Fibroblast of lung (primary cell): ENCODE data around the gene SLC25A42. TPM values are rescaled to one million over a fixed set of nuclear protein-coding genes. Genes with fewer than 3 reads are reported as not detected.
A peak's percentile ranks its signal among the peaks of the same experiment; 100 is the strongest.

Source experiments
- DNase-seq, 2 donors: peaks; one replicate each; pipeline versions ENCODE4 v3.0.0 to v3.0.0-alpha.2; 2010; ENCODE audit warnings: low read depth in 2 of 2
- H2AFZ ChIP-seq: 2 replicates; pipeline ENCODE4 v1.5.1; 2012; ENCODE audit warnings: low read length, control low read depth, inconsistent platforms
- H3K27ac ChIP-seq: 2 replicates; pipeline ENCODE4 v1.5.1; 2011; ENCODE audit warnings: low read length, control low read depth; ENCODE audit not compliant: insufficient read depth
- H3K27me3 ChIP-seq: 2 replicates; pipeline ENCODE4 v1.5.1; 2011; ENCODE audit warnings: mild to moderate bottlenecking, low read length; ENCODE audit not compliant: control insufficient read depth, insufficient read depth
- H3K36me3 ChIP-seq: 2 replicates; pipeline ENCODE4 v1.5.1; 2011; ENCODE audit warnings: low read length; ENCODE audit not compliant: control insufficient read depth, insufficient read depth
- H3K4me1 ChIP-seq: 2 replicates; pipeline ENCODE4 v1.5.1; 2011; ENCODE audit warnings: low read length; ENCODE audit not compliant: control insufficient read depth, insufficient read depth; ENCODE audit errors: extremely low read depth
- H3K4me2 ChIP-seq: 2 replicates; pipeline ENCODE4 v1.5.1; 2011; ENCODE audit warnings: low read length, control low read depth; ENCODE audit not compliant: insufficient read depth; ENCODE audit errors: extremely low read depth
- H3K4me3 ChIP-seq, 4 experiments: fragments of 200-600 bp in 1 of 4; sonication (generic) in 1 of 4; replicated peaks in 1 of 4; 2 replicates each; pipeline ENCODE4 v1.5.1; 2011 to 2016; ENCODE audit warnings: low read length in 4 of 4, low read depth in 3 of 4, mild to moderate bottlenecking in 3 of 4, control low read depth in 2 of 4, inconsistent platforms in 1 of 4, mixed read lengths in 1 of 4; ENCODE audit not compliant: insufficient read depth in 1 of 4; ENCODE audit errors: control extremely low read depth in 1 of 4
- H3K79me2 ChIP-seq: 2 replicates; pipeline ENCODE4 v1.5.1; 2012; ENCODE audit warnings: mild to moderate bottlenecking, low read length, inconsistent platforms; ENCODE audit not compliant: control insufficient read depth, insufficient read depth
- H3K9ac ChIP-seq: 2 replicates; pipeline ENCODE4 v1.5.1; 2011; ENCODE audit warnings: mild to moderate bottlenecking, low read length, control low read depth; ENCODE audit not compliant: insufficient read depth
- H3K9me3 ChIP-seq: 2 replicates; pipeline ENCODE4 v1.5.1; 2012; ENCODE audit warnings: low read depth, low read length; ENCODE audit not compliant: control insufficient read depth, insufficient read depth
- H4K20me1 ChIP-seq: 2 replicates; pipeline ENCODE4 v1.5.1; 2011; ENCODE audit warnings: low read length; ENCODE audit not compliant: control insufficient read depth, insufficient read depth; ENCODE audit errors: extremely low read depth
- CTCF ChIP-seq, 2 donors: IDR thresholded peaks in 1 of 2; conservative IDR thresholded peaks in 1 of 2; 1 replicate in 1 of 2; 2 replicates in 1 of 2; pipeline ENCODE4 v1.5.1; 2011 to 2012; ENCODE audit warnings: low read length in 2 of 2, control low read depth in 1 of 2, inconsistent platforms in 1 of 2, low read depth in 1 of 2, mild to moderate bottlenecking in 1 of 2
- EZH2 ChIP-seq: IDR thresholded peaks from 2 replicates; pipeline ENCODE4 v1.5.1; 2012; ENCODE audit warnings: low read length, control low read depth, mild to moderate bottlenecking; ENCODE audit errors: missing control alignments
- polyA plus RNA-seq, 2 donors: library from polyadenylated mRNA; depleted of rRNA in 1 of 2; stranded (reverse) in 1 of 2; unstranded in 1 of 2; fragments of >200 nt; gene quantifications; 2 replicates each; pipeline ENCODE4 v1.2.1, GENCODE V29; 2011 to 2012; ENCODE audit warnings: missing spikeins in 1 of 2
- total RNA-seq: library from RNA; depleted of rRNA; stranded (reverse); fragments of >200 nt; gene quantifications from 2 replicates; pipeline ENCODE4 v1.2.1, GENCODE V29; 2014

Gene SLC25A42
- total and polyA plus RNA-seq, 2 donors (not counting 1 experiment from before 2014, with no cell fraction given): 3.6 to 7.1 TPM

GRCh38 chr19:19081642-19082151 is 17.9 kb downstream of the SLC25A42 start:
- Histone ChIP-seq H3K4me1 (peaks cover 3% of the 10 kb centered on the region), H4K20me1 (no peaks in the 10 kb centered on the region), H3K27me3 (no peaks in the 10 kb centered on the region), H3K4me3 (no peak overlapping the region), H2AFZ (no peak overlapping the region), H3K9ac (no peak overlapping the region), H3K9me3 (no peaks in the 10 kb centered on the region), H3K79me2 (no peaks in the 10 kb centered on the region), H3K4me2 (no peak overlapping the region), H3K36me3 (no peaks in the 10 kb centered on the region), H3K27ac (no peak overlapping the region)
- peak; percentile 18 to 39 for DNase-seq
- no peak for TF ChIP-seq CTCF (conservative IDR thresholded peaks at IDR 0.05 in 1 of 2, IDR thresholded peaks at IDR 0.05 in 1 of 2; ENCODE audit: low read depth in 1 of 2, low read length in 2 of 2)
- TF ChIP-seq EZH2: no peak

- no peak for DNase-seq
- Histone ChIP-seq H3K27me3 (no peaks in the 10 kb centered on the region), H3K79me2 (no peaks in the 10 kb centered on the region), H3K4me3 (no peak overlapping the region), H3K9me3 (no peaks in the 10 kb centered on the region), H3K4me1 (peaks cover 3% of the 10 kb centered on the region), H4K20me1 (no peaks in the 10 kb centered on the region), H3K36me3 (no peaks in the 10 kb centered on the region), H2AFZ (no peak overlapping the region), H3K27ac (no peak overlapping the region), H3K9ac (no peak overlapping the region), H3K4me2 (no peak overlapping the region)
- TF ChIP-seq EZH2 (no peak), CTCF (conservative IDR thresholded peaks at IDR 0.05 in 1 of 2, IDR thresholded peaks at IDR 0.05 in 1 of 2; ENCODE audit: low read depth in 1 of 2, low read length in 2 of 2) (no peak)
These were observed 19.8 kb downstream of the SLC25A42 start for GRCh38 chr19:19083413-19084178.

GRCh38 chr19:19087676-19088075 is 23.9 kb downstream of the SLC25A42 start:
- no peak for TF ChIP-seq CTCF (conservative IDR thresholded peaks at IDR 0.05 in 1 of 2, IDR thresholded peaks at IDR 0.05 in 1 of 2; ENCODE audit: low read depth in 1 of 2, low read length in 2 of 2)
- TF ChIP-seq EZH2: no peak
- H3K9ac ChIP-seq: no peak overlapping the region
- H3K9me3 ChIP-seq: no peaks in the 10 kb centered on the region
- no peak overlapping the region for H3K27ac ChIP-seq
- no peak for DNase-seq
- no peak overlapping the region for H3K4me2 ChIP-seq
- H2AFZ ChIP-seq: no peak overlapping the region
- no peaks in the 10 kb centered on the region for H3K79me2 ChIP-seq
- no peaks in the 10 kb centered on the region for H4K20me1 ChIP-seq
- H3K4me3 ChIP-seq: no peak overlapping the region
- no peaks in the 10 kb centered on the region for H3K27me3 ChIP-seq
- H3K36me3 ChIP-seq: no peaks in the 10 kb centered on the region
- no peaks in the 10 kb centered on the region for H3K4me1 ChIP-seq
